ENCODE measurements around the gene WAC. TPM values are rescaled to one million over a fixed set of nuclear protein-coding genes. Genes with fewer than 3 reads are reported as not detected.
"Not testable (repeated sequence)": the region's sequence is repeated elsewhere in the genome, so short reads cannot be mapped to it uniquely, and the experiment has no call there.

WAC gene
- total and polyA plus RNA-seq, 4 donors = 53.7 to 149 (median 90.2) TPM

- H3K27me3 ChIP-seq (ENCODE audit: control insufficient read depth in 1 of 2, insufficient read depth in 2 of 2, low read length in 1 of 2) = no peaks in the 10 kb centered on the region
- H3K9me3 ChIP-seq (ENCODE audit: control insufficient read depth, low read length) = no peaks in the 10 kb centered on the region
- H3K4me1 ChIP-seq (ENCODE audit: control insufficient read depth in 1 of 2, insufficient read depth in 2 of 2, low read length in 2 of 2) = no peaks in the 10 kb centered on the region
- DNase-seq = no peak
- H3K27ac ChIP-seq (ENCODE audit: low read depth in 1 of 2, low read length in 2 of 2) = no peak overlapping the region
- no peak overlapping the region for H3K4me3 ChIP-seq (ENCODE audit: low read length in 2 of 2)
- WGBS, 2 donors = 59 to 67% methylated on average over 2 of the region's 2 CpGs
- intact Hi-C loops (cut with DNase I) = no loop called here
- ATAC-seq (ENCODE audit: low FRiP score) = no peak
- no peaks in the 10 kb centered on the region for H3K36me3 ChIP-seq (ENCODE audit: control insufficient read depth in 1 of 2, insufficient read depth in 2 of 2, low read length in 1 of 2)
Observed at GRCh38 chr10:28640551-28640950, 107.6 kb downstream of the WAC start.

- Histone ChIP-seq H3K27ac (ENCODE audit: low read depth in 1 of 2, low read length in 2 of 2) (no peak overlapping the region), H3K4me3 (ENCODE audit: low read length in 2 of 2) (no peak overlapping the region), H3K27me3 (ENCODE audit: control insufficient read depth in 1 of 2, insufficient read depth in 2 of 2, low read length in 1 of 2) (no peaks in the 10 kb centered on the region), H3K4me1 (ENCODE audit: control insufficient read depth in 1 of 2, insufficient read depth in 2 of 2, low read length in 2 of 2) (no peaks in the 10 kb centered on the region), H3K9me3 (ENCODE audit: control insufficient read depth, low read length) (no peaks in the 10 kb centered on the region), H3K36me3 (ENCODE audit: control insufficient read depth in 1 of 2, insufficient read depth in 2 of 2, low read length in 1 of 2) (no peaks in the 10 kb centered on the region)
- WGBS, 2 donors = 67 to 82% methylated on average over 5 of the region's 5 CpGs
- intact Hi-C loops (cut with DNase I) = no loop called here
- no peak for ATAC-seq (ENCODE audit: low FRiP score)
- peak in 1 of 2 donors; percentile 34 for DNase-seq
Observed at GRCh38 chr10:28644647-28645046, 111.7 kb downstream of the WAC start.

- H3K27me3 ChIP-seq (ENCODE audit: control insufficient read depth in 1 of 2, insufficient read depth in 2 of 2, low read length in 1 of 2) = no peaks in the 10 kb centered on the region
- DNase-seq = no peak
- no peaks in the 10 kb centered on the region for H3K4me1 ChIP-seq (ENCODE audit: control insufficient read depth in 1 of 2, insufficient read depth in 2 of 2, low read length in 2 of 2)
- no peak for ATAC-seq (ENCODE audit: low FRiP score)
- no peaks in the 10 kb centered on the region for H3K9me3 ChIP-seq (ENCODE audit: control insufficient read depth, low read length)
- WGBS, 2 donors = 88 to 93% methylated on average over 2 of the region's 2 CpGs
- no peaks in the 10 kb centered on the region for H3K36me3 ChIP-seq (ENCODE audit: control insufficient read depth in 1 of 2, insufficient read depth in 2 of 2, low read length in 1 of 2)
- intact Hi-C loops (cut with DNase I) = no loop called here
- H3K27ac ChIP-seq (ENCODE audit: low read depth in 1 of 2, low read length in 2 of 2) = no peak overlapping the region
- H3K4me3 ChIP-seq (ENCODE audit: low read length in 2 of 2) = no peak overlapping the region
Observed at GRCh38 chr10:28652106-28652505, 119.2 kb downstream of the WAC start.

- DNase-seq (no peak), ATAC-seq (ENCODE audit: low FRiP score) (no peak)
- Histone ChIP-seq H3K27me3 (ENCODE audit: control insufficient read depth in 1 of 2, insufficient read depth in 2 of 2, low read length in 1 of 2) (no peaks in the 10 kb centered on the region), H3K27ac (ENCODE audit: low read depth in 1 of 2, low read length in 2 of 2) (no peak overlapping the region), H3K9me3 (ENCODE audit: control insufficient read depth, low read length) (no peaks in the 10 kb centered on the region), H3K4me3 (ENCODE audit: low read length in 2 of 2) (no peak overlapping the region), H3K4me1 (ENCODE audit: control insufficient read depth in 1 of 2, insufficient read depth in 2 of 2, low read length in 2 of 2) (no peaks in the 10 kb centered on the region), H3K36me3 (ENCODE audit: control insufficient read depth in 1 of 2, insufficient read depth in 2 of 2, low read length in 1 of 2) (no peaks in the 10 kb centered on the region)
- WGBS, 2 donors = 95 to 96% methylated on average over 5 of the region's 5 CpGs
- intact Hi-C loops (cut with DNase I) = no loop called here
Observed at GRCh38 chr10:28652703-28653102, 119.8 kb downstream of the WAC start.

GRCh38 chr10:28658824-28659223 lies 125.9 kb downstream of the WAC start:
- WGBS, 2 donors = 80 to 88% methylated on average over 7 of the region's 7 CpGs
- H3K4me3 ChIP-seq (ENCODE audit: low read length in 2 of 2); H3K27ac ChIP-seq (ENCODE audit: low read depth in 1 of 2, low read length in 2 of 2); H3K4me1 ChIP-seq (ENCODE audit: control insufficient read depth in 1 of 2, insufficient read depth in 2 of 2, low read length in 2 of 2); H3K27me3 ChIP-seq (ENCODE audit: control insufficient read depth in 1 of 2, insufficient read depth in 2 of 2, low read length in 1 of 2); ATAC-seq (ENCODE audit: low FRiP score); H3K9me3 ChIP-seq (ENCODE audit: control insufficient read depth, low read length); intact Hi-C loops (cut with DNase I); H3K36me3 ChIP-seq (ENCODE audit: control insufficient read depth in 1 of 2, insufficient read depth in 2 of 2, low read length in 1 of 2); DNase-seq: not testable (repeated sequence)

GRCh38 chr10:28661035-28661434 lies 128.1 kb downstream of the WAC start:
- no peak for DNase-seq
- 58 to 75% methylated on average over 3 of the region's 3 CpGs for WGBS, 2 donors
- ATAC-seq (ENCODE audit: low FRiP score) = no peak
- Histone ChIP-seq H3K4me3 (ENCODE audit: low read length in 2 of 2) (no peak overlapping the region), H3K27ac (ENCODE audit: low read depth in 1 of 2, low read length in 2 of 2) (no peak overlapping the region), H3K27me3 (ENCODE audit: control insufficient read depth in 1 of 2, insufficient read depth in 2 of 2, low read length in 1 of 2) (no peaks in the 10 kb centered on the region), H3K4me1 (ENCODE audit: control insufficient read depth in 1 of 2, insufficient read depth in 2 of 2, low read length in 2 of 2) (no peaks in the 10 kb centered on the region), H3K36me3 (ENCODE audit: control insufficient read depth in 1 of 2, insufficient read depth in 2 of 2, low read length in 1 of 2) (no peaks in the 10 kb centered on the region), H3K9me3 (ENCODE audit: control insufficient read depth, low read length) (no peaks in the 10 kb centered on the region)
- intact Hi-C loops (cut with DNase I) = loop anchor here (5.0 kb wide), 2 partner anchors 471 to 596 kb away; no protein-coding TSS in a partner anchor

- Histone ChIP-seq H3K4me1 (ENCODE audit: control insufficient read depth in 1 of 2, insufficient read depth in 2 of 2, low read length in 2 of 2) (no peaks in the 10 kb centered on the region), H3K27ac (ENCODE audit: low read depth in 1 of 2, low read length in 2 of 2) (peak overlapping the region in 1 of 2 donors; percentile 26), H3K27me3 (ENCODE audit: control insufficient read depth in 1 of 2, insufficient read depth in 2 of 2, low read length in 1 of 2) (no peaks in the 10 kb centered on the region), H3K36me3 (ENCODE audit: control insufficient read depth in 1 of 2, insufficient read depth in 2 of 2, low read length in 1 of 2) (no peaks in the 10 kb centered on the region), H3K9me3 (ENCODE audit: control insufficient read depth, low read length) (no peaks in the 10 kb centered on the region), H3K4me3 (ENCODE audit: low read length in 2 of 2) (no peak overlapping the region)
- ATAC-seq (ENCODE audit: low FRiP score) (peak; percentile 94), DNase-seq (peak; percentile 88 to 89)
- intact Hi-C loops (cut with DNase I) = loop anchor here (1.0 to 5.0 kb wide), 4 partner anchors 469 to 641 kb away; no protein-coding TSS in a partner anchor
- WGBS, 2 donors = 4% methylated on average over 9 of the region's 9 CpGs
Observed at GRCh38 chr10:28663576-28664368, 130.9 kb downstream of the WAC start.

GRCh38 chr10:28664369-28664740 lies 131.4 kb downstream of the WAC start:
- Histone ChIP-seq H3K9me3 (ENCODE audit: control insufficient read depth, low read length) (no peaks in the 10 kb centered on the region), H3K4me3 (ENCODE audit: low read length in 2 of 2) (no peak overlapping the region), H3K36me3 (ENCODE audit: control insufficient read depth in 1 of 2, insufficient read depth in 2 of 2, low read length in 1 of 2) (no peaks in the 10 kb centered on the region), H3K27me3 (ENCODE audit: control insufficient read depth in 1 of 2, insufficient read depth in 2 of 2, low read length in 1 of 2) (no peaks in the 10 kb centered on the region), H3K4me1 (ENCODE audit: control insufficient read depth in 1 of 2, insufficient read depth in 2 of 2, low read length in 2 of 2) (no peaks in the 10 kb centered on the region), H3K27ac (ENCODE audit: low read depth in 1 of 2, low read length in 2 of 2) (peak overlapping the region in 1 of 2 donors; percentile 26)
- intact Hi-C loops (cut with DNase I) = loop anchor here (1.0 to 5.0 kb wide), 3 partner anchors 468 to 640 kb away; no protein-coding TSS in a partner anchor
- 33 to 38% methylated on average over 6 of the region's 6 CpGs for WGBS, 2 donors
- ATAC-seq (ENCODE audit: low FRiP score) = peak; percentile 71
- peak in 1 of 2 donors; percentile 51 for DNase-seq
